PC-9 (cell line): ENCODE results near the gene DCAF17. TPM values are rescaled to one million over a fixed set of nuclear protein-coding genes. Genes with fewer than 3 reads are reported as not detected.
"Not testable (repeated sequence)": the region's sequence is repeated elsewhere in the genome, so short reads cannot be mapped to it uniquely, and the experiment has no call there.

ENCODE experiments used
- BruUV-seq: library from RNA; stranded (reverse); fragments of 400-500 nt; replicated peaks from 2 replicates; lab custom pipeline; 2021; lab: Mats Ljungman, UMichigan
- CTCF ChIA-PET: fragments of 300-600 bp; sonication (Branson Sonifier 250); formaldehyde crosslinking; loops from one replicate; lab custom pipeline; 2022; ENCODE audit warnings: antibody characterized with exemption; lab: Charles Lee
- POLR2A ChIA-PET: fragments of 300-600 bp; sonication (Branson Sonifier 250); formaldehyde crosslinking; loops from one replicate; lab custom pipeline; 2022; ENCODE audit warnings: antibody characterized with exemption; ENCODE audit not compliant: unreplicated experiment; lab: Charles Lee
- DNase-seq, 2 experiments: peaks; one replicate each; pipeline versions ENCODE4 v3.0.0 to v3.0.0-alpha.2; 2015 to 2022; ENCODE audit warnings: mixed read lengths in 1 of 2
- H2AFZ ChIP-seq: fragments of 200-600 bp; sonication (generic); 2 replicates; pipeline ENCODE4 v1.8.1; 2017; ENCODE audit warnings: antibody characterized with exemption
- H3F3A ChIP-seq: fragments of 200-600 bp; sonication (generic); 2 replicates; pipeline ENCODE4 v1.8.1; 2017; ENCODE audit warnings: antibody characterized with exemption, mild to moderate bottlenecking, low read depth; ENCODE audit not compliant: insufficient read depth
- H3K27ac ChIP-seq: fragments of 200-600 bp; sonication (generic); 2 replicates; pipeline ENCODE4 v1.6.1; 2016; ENCODE audit warnings: mixed run types
- H3K27me3 ChIP-seq: fragments of 200-600 bp; sonication (generic); 2 replicates; pipeline ENCODE4 v1.6.1; 2016; ENCODE audit warnings: low read depth, mixed run types; ENCODE audit not compliant: insufficient read depth
- H3K36me3 ChIP-seq: fragments of 200-600 bp; sonication (generic); 2 replicates; pipeline ENCODE4 v1.6.1; 2016; ENCODE audit warnings: low read depth, mixed run types
- H3K4me1 ChIP-seq: fragments of 200-600 bp; sonication (generic); replicated peaks from 2 replicates; pipeline ENCODE4 v1.6.1; 2016; ENCODE audit warnings: mixed run types; ENCODE audit not compliant: insufficient read depth
- H3K4me2 ChIP-seq: fragments of 200-600 bp; sonication (generic); 2 replicates; pipeline ENCODE4 v1.6.1; 2017; ENCODE audit warnings: mixed run types
- H3K4me3 ChIP-seq: fragments of 200-600 bp; sonication (generic); 2 replicates; pipeline ENCODE4 v1.6.1; 2016; ENCODE audit warnings: mixed run types
- H3K79me2 ChIP-seq: fragments of 200-600 bp; sonication (generic); 2 replicates; pipeline ENCODE4 v1.6.1; 2017; ENCODE audit warnings: low read depth, mixed run types
- H3K9me2 ChIP-seq: fragments of 200-600 bp; sonication (generic); 2 replicates; pipeline ENCODE4 v1.8.1; 2017; ENCODE audit warnings: mild to moderate bottlenecking; ENCODE audit not compliant: insufficient read depth
- H3K9me3 ChIP-seq: fragments of 200-600 bp; sonication (generic); 2 replicates; pipeline ENCODE4 v1.8.1; 2016; ENCODE audit warnings: low read depth; ENCODE audit not compliant: insufficient read depth
- H4K20me1 ChIP-seq: fragments of 200-600 bp; sonication (generic); 2 replicates; pipeline ENCODE4 v1.8.1; 2017; ENCODE audit not compliant: insufficient read depth
- EZH2 ChIP-seq: fragments of 200-600 bp; sonication (generic); IDR thresholded peaks from 2 replicates; pipeline ENCODE4 v1.8.0; 2017; ENCODE audit warnings: antibody characterized with exemption, low read depth
- intact Hi-C: fragments of 100-400 bp; cut with micrococcal nuclease; formaldehyde crosslinking; loops from one replicate; pipeline ENCODE4 v1.10.0; 2022; ENCODE audit not compliant: unreplicated experiment
- total RNA-seq: library from RNA; stranded (reverse); gene quantifications from 2 replicates; pipeline ENCODE4 v1.2.3, GENCODE V29; 2021
- TF ChIP-seq, protein P1 (sequence below): fragments of 200-600 bp; sonication (generic); conservative IDR thresholded peaks from 2 replicates; pipeline ENCODE4 v1.6.1; 2017; ENCODE audit warnings: mixed run types, antibody characterized with exemption, mild to moderate bottlenecking, moderate library complexity

The DCAF17 gene
- total RNA-seq, 1 experiment from 2014 or later = 22.0 TPM

DNA sequence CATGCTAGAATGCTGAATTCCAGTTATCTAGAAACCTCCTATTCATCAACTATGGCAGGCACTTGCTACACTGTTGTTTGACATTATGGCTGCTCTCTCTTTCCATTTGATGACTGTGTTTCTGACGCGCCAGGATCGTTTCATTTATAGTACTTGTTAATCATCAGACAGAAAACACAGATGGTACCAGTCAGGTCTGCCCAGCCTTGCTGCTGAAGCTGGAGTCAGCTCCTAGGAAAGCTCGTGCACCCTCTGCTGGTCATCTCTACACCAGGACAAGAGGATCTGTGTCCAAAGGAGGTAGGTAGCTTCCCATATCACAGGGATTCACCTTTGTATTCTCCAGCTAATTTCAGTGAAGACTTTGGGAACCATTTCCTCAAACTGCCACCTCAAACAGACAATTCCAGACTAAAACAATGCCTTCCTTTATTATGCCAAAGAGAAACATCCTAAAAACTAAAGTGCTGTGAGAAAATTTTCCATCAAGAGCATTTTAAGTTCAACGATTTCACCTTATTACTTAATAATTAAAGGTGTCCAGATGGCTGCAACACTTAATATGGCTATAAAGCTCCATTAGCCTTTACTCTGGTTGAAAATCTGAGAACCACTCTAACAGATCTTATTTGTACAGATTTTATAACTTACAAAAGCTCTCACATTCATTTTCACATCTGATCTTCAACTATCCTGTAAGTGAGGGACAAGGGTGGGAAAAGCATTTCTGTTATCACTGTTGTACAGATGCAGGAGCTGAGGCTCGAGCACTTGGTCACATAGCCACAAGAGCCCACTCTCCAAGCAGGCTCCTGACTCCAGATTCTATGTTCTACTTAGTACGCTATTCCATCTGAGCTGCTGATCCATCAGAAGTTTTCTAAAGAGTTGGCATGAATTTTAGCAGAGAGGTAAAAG is 17.8 kb upstream of the DCAF17 start:
- no peak overlapping the region for H3K27ac ChIP-seq
- H3K4me2 ChIP-seq = no peak overlapping the region
- CTCF ChIA-PET = interaction anchor here (0.5 to 1.3 kb wide), 9 partner anchors 27 to 487 kb away, joined by 3 to 8 read pairs (median 4); partner anchors contain the start of genes GORASP2 and TLK1
- DNase-seq = peak; percentile 79 to 85
- no TSS peak for BruUV-seq
- intact Hi-C loops = loop anchor here (1.0 to 5.0 kb wide), 3 partner anchors 257 to 443 kb away; no protein-coding TSS in a partner anchor
- H4K20me1 ChIP-seq = no peaks in the 10 kb centered on the region
- peaks cover 10% of the 10 kb centered on the region; the same call in 1 of the 2 replicates for H3K4me1 ChIP-seq
- no peaks in the 10 kb centered on the region for H3K27me3 ChIP-seq
- H3K79me2 ChIP-seq = peaks cover 12% of the 10 kb centered on the region
- 0 out of 2 replicates have a peak overlapping the region, but pooled peaks have one; percentile 54 for H2AFZ ChIP-seq
- TF ChIP-seq, protein P1, sequence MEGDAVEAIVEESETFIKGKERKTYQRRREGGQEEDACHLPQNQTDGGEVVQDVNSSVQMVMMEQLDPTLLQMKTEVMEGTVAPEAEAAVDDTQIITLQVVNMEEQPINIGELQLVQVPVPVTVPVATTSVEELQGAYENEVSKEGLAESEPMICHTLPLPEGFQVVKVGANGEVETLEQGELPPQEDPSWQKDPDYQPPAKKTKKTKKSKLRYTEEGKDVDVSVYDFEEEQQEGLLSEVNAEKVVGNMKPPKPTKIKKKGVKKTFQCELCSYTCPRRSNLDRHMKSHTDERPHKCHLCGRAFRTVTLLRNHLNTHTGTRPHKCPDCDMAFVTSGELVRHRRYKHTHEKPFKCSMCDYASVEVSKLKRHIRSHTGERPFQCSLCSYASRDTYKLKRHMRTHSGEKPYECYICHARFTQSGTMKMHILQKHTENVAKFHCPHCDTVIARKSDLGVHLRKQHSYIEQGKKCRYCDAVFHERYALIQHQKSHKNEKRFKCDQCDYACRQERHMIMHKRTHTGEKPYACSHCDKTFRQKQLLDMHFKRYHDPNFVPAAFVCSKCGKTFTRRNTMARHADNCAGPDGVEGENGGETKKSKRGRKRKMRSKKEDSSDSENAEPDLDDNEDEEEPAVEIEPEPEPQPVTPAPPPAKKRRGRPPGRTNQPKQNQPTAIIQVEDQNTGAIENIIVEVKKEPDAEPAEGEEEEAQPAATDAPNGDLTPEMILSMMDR = peak; percentile 90
- TF ChIP-seq EZH2 = no peak
- POLR2A ChIA-PET = interaction anchor here (0.6 to 0.7 kb wide), 4 partner anchors 59 to 1492 kb away, joined by 3 to 5 read pairs (median 3); no protein-coding TSS in a partner anchor
- no peaks in the 10 kb centered on the region for H3K36me3 ChIP-seq
- peaks cover 9% of the 10 kb centered on the region; the same call in 1 of the 2 replicates for H3F3A ChIP-seq
- no peaks in the 10 kb centered on the region for H3K9me3 ChIP-seq
- H3K9me2 ChIP-seq = no peaks in the 10 kb centered on the region; the same call in 1 of the 2 replicates
- H3K4me3 ChIP-seq = no peak overlapping the region

DNA sequence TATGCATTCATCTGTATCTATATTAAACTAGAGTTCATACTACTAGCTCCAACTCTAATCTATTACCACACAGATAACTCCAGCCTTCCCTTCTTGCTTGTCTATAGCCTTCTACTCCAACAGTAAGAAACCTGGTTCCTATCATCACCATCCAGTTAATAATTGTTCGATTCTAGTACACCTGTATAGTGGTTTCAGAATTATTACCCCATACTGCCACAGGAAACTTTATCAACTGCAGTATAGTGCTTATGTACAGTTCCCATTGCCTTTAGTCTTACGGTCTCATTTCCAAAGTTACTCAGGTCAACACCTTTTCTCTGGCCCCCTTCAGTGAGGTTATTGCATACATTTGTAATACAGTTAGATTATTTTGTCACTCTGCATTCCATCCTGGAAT is 14.7 kb upstream of the DCAF17 start:
- Histone ChIP-seq H3K79me2 (0 out of 2 replicates have a peak, but pooled peaks cover 15% of the 10 kb centered on the region), H3K4me2 (no peak overlapping the region), H4K20me1 (no peaks in the 10 kb centered on the region), H3K36me3 (no peaks in the 10 kb centered on the region), H2AFZ (no peak overlapping the region), H3K4me3 (no peak overlapping the region), H3K4me1 (peaks cover 4% of the 10 kb centered on the region; the same call in 1 of the 2 replicates), H3K27me3 (no peaks in the 10 kb centered on the region), H3F3A (peaks cover 9% of the 10 kb centered on the region; the same call in 1 of the 2 replicates), H3K9me2 (no peaks in the 10 kb centered on the region), H3K27ac (no peak overlapping the region), H3K9me3 (peaks cover 8% of the 10 kb centered on the region; the same call in 1 of the 2 replicates)
- BruUV-seq = no TSS peak
- DNase-seq = no peak
- CTCF ChIA-PET = interaction anchor here (0.6 kb wide), 1 partner anchor 11 kb away, joined by 3 read pairs; no protein-coding TSS in a partner anchor
- POLR2A ChIA-PET = no interaction called here
- no peak for TF ChIP-seq EZH2
- TF ChIP-seq, protein P1 = no peak
- intact Hi-C loops = loop anchor here (5.0 kb wide), 1 partner anchor 372 kb away; no protein-coding TSS in a partner anchor

DNA sequence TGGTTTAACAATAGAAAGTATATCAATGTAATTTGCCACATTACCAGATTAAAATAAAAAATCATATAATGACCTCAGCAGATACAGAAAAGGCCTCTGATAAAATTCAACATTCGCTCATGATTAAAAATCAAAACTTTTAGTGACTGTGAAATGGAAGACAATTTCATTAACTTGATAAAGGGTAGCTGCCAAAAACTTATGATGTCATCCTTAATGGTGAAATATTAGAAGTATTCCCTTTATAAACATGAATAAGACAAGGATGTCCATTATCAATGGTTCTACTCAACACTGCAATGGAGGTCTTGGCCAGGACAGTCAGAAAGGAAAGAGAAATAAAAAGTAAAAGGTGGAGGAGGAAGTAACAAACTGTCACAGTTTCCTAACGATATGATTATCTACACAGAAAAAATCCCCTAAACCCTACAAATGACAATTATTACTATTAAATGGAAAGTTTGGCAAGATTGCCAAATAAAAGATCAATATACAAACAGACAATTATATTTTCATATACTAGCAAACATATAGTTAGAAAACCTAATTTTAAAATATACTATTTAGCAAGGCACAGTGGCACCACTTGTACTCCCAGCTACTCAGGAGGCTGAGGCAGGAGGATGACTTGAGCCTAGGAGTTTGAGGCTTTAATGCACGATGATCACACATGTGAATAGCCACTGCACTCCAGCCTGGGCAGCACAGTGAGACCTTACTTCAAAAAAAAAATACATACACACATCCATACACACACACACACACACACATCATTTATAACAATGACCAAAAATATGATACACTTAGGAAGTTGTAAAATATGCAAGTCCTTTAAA is 13.1 kb upstream of the DCAF17 start:
- Histone ChIP-seq H3K27me3 (no peaks in the 10 kb centered on the region), H2AFZ (no peak overlapping the region), H3K4me3 (no peak overlapping the region), H3F3A (peaks cover 9% of the 10 kb centered on the region; the same call in 1 of the 2 replicates), H3K9me2 (no peaks in the 10 kb centered on the region), H3K36me3 (peaks cover 11% of the 10 kb centered on the region; the same call in 1 of the 2 replicates), H3K79me2 (peaks cover 23% of the 10 kb centered on the region; the same call in 1 of the 2 replicates), H3K9me3 (peaks cover 17% of the 10 kb centered on the region; the same call in 1 of the 2 replicates), H4K20me1 (no peaks in the 10 kb centered on the region), H3K4me2 (no peak overlapping the region), H3K4me1 (0 out of 2 replicates have a peak, but pooled peaks cover under 1% of the 10 kb centered on the region), H3K27ac (no peak overlapping the region)
- CTCF ChIA-PET = no interaction called here
- POLR2A ChIA-PET = no interaction called here
- intact Hi-C loops = no loop called here
- no peak for TF ChIP-seq EZH2
- TF ChIP-seq, protein P1 = no peak
- no TSS peak for BruUV-seq
- no peak for DNase-seq

DNA sequence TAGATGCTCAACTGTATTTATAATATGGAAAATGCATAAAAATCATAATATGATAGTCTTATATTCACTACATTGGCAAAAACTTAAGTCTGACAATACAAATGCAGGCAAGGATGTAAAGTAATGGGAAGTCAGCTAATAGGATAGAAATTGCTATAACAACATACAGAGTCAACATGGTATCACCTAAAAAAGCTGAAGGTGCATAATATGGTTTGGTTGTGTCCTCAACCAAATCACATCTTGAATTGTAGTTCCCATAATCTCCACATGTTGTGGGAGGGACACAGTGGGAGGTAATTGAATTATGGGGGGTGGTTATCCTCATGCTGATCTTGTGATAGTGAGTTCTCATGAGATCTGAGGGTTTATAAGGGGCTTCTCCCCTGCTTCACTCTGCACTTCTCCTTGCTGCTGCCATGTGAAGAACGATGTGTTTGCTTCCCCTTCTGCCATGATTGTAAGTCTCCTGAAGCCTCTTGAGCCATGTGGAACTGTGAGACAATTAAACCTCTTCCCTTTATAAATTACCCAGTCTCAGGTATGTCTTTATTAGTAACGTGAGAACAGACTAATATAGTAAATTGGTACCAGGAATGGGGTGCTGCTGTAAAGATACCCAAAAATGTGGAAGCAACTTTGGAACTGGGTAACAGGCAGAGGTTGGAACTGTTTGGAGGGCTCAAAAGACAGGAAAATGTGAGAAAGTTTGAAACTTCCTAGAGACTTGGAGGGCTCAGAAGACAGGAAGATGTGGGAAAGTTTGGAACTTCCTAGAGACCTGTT is 11.1 kb upstream of the DCAF17 start:
- CTCF ChIA-PET = interaction anchor here (0.5 kb wide), 1 partner anchor 242 kb away, joined by 5 read pairs; no protein-coding TSS in a partner anchor
- H3K4me1 ChIP-seq, H3F3A ChIP-seq, H3K27me3 ChIP-seq, H4K20me1 ChIP-seq, intact Hi-C loops, DNase-seq, H3K4me3 ChIP-seq, H3K9me2 ChIP-seq, H3K27ac ChIP-seq, BruUV-seq, H2AFZ ChIP-seq, H3K4me2 ChIP-seq, POLR2A ChIA-PET: not testable (repeated sequence)
- H3K9me3 ChIP-seq = peaks cover 17% of the 10 kb centered on the region; the same call in 1 of the 2 replicates
- H3K36me3 ChIP-seq = peaks cover 11% of the 10 kb centered on the region; the same call in 1 of the 2 replicates
- peaks cover 27% of the 10 kb centered on the region for H3K79me2 ChIP-seq
